ENCODE results near the gene SPINK9.

Gene SPINK9

DNA sequence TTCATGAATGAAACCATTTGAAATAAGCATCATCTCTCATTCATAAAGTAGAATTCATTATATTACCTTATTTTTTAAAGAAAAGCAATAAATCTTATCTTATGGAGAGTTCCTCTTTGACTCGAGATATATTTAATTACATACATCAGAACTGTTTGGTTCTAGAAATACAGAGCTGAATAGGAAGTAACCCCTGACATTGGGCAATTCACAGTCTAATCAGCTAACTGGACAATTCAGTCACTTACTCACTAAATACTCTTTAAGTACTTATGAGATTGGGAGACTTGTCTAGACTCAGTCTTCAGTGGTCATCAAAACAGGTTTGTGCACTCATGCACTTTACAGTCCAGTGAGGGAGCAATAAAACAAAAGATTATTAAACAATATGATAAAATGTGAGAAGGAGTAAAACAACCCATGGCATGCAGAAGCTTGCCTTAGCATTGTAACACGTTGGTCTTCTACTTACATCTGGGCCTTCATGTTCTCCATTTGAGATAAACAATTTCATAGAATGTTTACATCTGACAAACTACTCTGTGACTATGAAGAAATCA is 36.9 kb downstream of the SPINK9 start:
- DNase-seq, result no peak

DNA sequence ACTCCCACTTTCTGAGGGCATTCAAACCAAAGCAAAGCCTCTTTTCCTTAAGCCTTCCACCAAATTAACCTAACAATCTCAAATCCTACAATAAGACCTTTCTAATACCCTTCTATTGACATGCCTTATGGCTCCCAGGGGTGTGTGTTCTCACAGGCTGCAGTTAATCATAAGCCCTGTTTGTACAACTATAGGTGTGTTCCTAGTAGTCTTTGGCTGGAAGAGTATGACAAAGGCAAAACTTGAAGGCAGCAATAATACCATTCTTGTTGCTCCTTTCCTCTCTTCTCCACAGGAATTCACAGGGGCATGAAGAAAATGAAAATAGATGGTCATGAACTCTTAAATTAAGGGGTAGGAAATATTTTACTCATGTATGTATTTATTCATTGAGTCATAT is 37.5 kb downstream of the SPINK9 start:
- no peak for DNase-seq

DNA sequence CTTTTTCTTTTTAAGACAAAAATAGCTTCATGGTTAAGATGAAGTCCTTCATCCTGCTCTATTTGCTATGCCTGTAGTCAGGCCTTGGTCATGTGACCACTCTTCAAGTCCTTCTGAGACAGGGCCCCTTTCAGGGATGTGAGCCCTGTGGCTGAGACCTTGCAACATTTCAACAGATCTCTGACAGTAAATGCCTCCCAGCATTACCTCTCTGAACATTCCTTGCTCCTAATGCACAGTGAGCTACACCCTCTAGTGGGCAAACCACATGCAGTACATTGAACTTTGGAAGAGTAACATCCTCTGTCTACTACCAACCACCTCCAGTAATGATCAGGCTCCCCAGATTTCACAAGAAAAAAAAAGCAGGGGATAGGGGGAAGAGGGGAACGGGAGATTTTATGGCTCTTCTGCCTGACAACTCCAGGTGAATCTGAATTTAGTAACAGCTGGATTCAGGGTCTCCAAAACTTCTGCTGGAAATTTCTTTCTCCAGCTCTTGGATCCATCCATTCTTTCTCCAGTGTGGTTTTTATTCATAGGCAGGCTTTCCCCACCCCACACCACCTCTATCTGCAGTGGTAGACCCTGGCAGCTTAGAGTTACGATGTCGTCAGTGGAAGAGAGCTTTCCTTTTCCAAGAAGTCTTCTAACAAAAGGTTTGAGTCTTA is 39.5 kb downstream of the SPINK9 start:
- peak; percentile 52 for DNase-seq

DNA sequence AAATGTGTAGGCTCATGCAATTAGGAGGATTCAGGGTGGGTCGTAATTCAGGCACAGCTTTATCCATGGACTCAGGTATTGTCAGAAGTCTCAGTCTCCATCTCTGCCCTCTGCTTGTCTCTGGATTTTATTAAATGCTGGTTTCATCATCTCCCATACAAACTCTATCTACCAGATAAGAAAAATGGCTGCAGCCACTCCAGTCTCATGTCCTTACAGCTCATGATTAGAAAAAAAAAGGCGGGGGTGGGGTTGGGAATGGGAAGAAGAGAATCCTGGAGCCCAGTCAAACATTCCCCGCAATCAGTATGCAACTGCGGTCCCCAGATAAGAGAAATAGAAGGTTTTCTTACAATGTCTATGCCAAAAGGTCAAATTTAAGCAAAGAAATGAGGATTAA is 40.8 kb downstream of the SPINK9 start:
- DNase-seq, result no peak

DNA sequence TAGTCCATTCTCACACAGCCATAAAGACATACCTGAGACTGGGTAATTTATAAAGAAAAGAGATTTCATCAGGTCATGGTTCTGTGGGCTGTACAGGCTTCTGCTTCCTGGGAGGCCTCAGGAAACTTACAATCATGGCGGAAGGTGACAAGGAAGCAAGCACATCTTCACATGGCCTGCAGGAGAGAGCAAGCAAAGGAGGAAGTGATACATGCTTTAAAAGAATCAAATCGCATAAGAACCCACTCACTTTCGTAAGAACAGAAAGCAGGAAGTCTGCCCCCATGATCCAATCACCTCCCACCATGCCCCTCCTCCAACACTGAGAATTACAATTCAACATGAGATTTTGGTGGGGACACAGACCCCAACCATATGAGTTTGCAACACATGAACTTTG is 43.3 kb downstream of the SPINK9 start:
- DNase-seq, result no peak

DNA sequence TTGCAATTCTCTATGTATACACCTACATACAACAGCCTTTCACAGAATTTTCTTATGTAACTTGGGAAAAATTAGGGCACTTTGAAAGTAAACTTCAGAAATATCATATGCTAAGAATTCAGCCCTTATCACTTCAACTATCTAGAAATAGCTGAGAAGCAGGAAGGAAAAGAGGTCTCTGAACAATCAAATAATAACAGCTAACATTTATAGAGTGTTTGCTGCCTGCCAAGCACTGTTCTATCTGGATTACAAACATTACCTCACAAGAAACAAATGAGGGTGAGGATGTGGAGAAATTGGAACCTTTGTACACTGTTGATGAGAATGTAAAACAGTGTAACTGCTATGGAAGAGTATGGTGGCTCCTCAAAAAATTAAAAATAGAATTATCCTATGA is 44.0 kb downstream of the SPINK9 start:
- no peak for DNase-seq

DNA sequence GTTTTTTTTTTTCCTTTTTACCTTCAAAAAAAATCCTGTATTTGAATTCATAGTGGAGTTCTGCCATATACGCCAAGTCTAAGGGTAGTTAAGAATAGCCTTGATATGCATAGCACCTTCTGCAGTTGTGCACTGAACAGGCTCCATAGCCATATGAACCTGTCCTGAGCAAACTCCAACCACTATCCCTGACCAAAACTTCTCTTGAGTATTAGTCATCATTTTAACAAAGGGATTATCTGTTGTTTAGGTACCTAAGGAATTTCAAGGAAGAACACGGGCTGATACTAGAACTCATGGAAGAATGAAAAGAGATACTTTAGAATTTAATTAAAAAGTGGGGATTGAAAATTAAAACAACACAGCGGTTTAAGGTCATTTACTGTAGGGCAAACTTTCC is 46.5 kb downstream of the SPINK9 start:
- DNase-seq, result no peak

DNA sequence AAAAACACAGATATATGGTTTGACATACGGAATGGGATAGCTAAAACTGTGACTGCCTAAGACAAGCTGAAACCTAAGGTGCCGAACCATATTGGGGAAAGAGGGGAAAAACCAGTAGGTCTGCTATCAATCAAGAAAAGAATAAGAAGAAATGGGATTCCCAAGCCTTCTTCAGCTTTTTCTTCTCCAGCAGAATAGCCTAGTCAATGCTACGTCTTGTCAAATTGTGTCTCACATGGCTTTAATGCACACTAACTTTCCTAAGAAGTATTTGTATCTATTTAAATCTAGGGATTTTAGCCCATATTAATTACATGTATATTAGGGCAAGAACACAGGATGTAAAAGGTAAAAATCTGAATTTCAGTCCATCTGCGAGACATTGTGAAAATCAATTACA is 47.6 kb downstream of the SPINK9 start:
- DNase-seq, result no peak

DNA sequence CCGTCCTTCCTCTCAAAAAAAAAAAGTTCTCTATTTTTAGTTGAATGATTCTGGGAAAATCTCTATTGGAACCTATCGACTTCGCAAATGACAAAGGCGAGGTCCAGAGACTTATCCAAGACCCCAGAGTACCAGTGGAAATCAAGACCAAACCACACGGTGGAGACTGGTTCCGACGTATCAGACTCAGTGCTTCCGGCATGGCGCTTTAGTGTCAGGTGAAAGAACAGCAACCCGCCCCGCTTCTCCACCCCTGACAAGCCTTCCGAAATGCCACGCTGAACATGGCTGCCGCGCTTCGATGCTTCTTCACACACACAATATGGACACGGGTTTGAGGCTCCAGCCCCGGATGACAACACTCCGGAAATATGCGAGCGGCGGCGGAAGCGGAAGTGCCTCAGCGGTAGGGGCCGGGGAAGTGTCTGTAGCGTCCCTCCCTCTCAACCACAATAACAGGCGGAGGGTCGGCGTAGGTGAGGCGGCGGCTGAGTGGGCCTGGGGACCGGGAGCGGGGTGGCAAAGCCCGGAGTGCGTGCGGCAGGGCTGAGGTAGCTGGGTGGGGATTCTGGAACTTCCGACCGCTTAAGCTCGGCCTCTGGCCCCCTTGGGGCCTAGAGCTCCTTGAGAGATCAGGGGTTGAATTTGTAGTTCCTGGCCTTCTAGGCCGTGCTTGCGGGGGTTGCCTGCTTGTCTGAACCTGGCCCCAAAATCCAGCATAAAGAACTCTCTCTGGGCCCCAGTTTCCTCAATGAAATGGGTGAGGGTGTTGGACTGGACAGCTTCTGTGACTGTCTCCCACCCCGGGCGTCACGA is 48.4 kb downstream of the SPINK9 start, which contains the start of gene FBXO38:
TSS of gene FBXO38 (plus strand) at position 395 of the 816 bp plus-strand sequence. CDS start 10,819 bp downstream, outside the sequence.
- DNase-seq, result peak; percentile 97

DNA sequence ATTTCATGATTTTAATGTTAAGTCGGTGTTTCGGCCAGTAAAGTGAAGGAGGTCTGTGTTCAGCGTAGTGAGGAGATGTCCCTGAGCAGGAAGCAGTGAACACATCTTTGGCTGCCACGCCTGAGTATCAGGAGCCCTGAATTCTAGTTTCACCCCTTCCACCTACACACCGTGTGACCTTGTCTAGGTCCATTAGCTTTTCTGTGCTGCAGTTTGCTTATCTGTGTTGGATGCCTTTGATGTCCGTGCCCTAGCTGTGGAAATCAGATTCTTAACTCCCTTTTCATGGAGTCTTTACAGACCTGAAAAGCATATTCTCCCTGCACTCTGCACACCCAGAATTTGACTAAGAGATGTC is 49.0 kb downstream of the SPINK9 start:
- DNase-seq, result no peak

DNA sequence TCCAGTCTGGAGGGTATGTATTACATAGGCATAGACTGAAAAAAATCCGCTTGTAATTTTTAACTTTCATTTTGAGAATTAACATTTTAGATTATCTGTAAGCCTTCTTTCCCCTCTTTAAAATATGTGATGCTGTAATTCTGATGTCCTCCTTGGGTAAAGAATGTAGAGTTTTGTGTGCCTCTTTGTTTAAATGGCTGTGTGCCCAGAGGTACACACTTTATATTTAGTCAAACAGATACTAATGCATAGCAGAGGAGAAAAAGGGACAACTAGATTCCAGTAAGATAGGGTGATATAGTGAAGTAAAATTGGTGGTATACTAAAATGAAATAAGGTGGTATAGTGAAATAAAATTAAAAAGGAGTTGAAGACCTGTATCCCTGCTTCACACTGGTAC is 49.7 kb downstream of the SPINK9 start:
- no peak for DNase-seq

DNA sequence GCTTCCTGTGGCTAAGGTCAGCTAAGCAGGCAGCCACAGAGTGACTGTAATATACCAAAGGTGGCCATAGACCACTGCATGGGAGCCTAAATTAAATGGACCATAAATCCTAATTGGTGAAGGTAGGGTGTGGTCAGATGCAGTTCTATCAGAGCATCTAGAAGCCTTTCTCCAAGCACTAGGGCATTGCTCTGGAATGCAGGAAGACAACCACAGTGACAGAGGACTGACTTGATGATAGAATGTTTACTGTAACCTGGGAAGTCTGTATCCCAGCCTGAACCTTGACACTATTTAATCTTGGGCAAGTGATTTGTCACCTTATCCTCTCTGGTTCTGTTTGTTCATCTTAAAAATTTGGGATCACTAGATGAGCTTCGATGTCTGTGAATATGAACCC is 50.7 kb downstream of the SPINK9 start:
- DNase-seq, result peak; percentile 33

DNA sequence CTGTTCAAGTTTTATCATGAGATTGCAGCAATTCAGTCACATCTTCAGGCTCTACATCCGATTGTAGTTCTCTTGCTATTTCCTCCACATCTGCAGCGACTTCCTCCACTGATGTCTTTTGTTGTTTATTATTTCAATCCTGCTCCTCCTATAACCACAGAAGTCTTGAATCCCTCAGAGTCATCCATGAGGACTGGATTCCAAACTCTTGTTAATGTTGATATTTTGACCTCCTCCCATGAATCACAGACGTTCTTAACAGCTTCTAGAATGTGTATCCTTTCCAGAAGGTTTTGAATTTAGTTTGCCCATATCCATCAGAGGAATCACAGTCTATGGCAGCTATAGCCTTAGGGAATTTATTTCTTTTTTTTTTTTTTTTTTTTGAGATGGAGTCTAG is 52.0 kb downstream of the SPINK9 start:
- DNase-seq, result peak; percentile 92

DNA sequence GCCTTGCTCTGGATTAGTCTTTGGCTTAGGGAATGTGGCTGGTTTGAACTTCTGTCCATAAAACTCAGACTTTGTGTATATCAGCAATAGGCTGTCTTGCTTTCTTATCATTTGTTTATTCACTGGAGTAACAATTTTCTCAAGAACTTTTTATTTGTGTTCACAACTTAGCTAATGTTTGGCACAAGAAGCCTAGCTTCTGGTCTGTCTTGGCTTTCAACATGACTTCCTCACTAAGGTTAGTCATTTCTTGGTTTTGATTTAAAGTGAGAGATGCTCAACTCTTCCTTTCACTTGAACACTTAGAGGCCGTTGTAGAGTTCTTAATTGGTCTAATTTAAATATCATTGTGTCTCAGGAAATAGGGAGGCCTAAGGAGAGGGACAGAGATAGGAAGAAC is 53.3 kb downstream of the SPINK9 start:
- DNase-seq, result no peak
